ENCODE results near the gene DRICH1.
"Not testable (repeated sequence)": the region's sequence is repeated elsewhere in the genome, so short reads cannot be mapped to it uniquely, and the experiment has no call there.

DRICH1 gene

GRCh38 chr22:23598805-23599518 is 33.2 kb downstream of the DRICH1 start:
- DNase-seq (ENCODE audit: low spot score): no peak

GRCh38 chr22:23597576-23598268 is 34.4 kb downstream of the DRICH1 start:
- DNase-seq (ENCODE audit: low spot score): not testable (repeated sequence)

DNA sequence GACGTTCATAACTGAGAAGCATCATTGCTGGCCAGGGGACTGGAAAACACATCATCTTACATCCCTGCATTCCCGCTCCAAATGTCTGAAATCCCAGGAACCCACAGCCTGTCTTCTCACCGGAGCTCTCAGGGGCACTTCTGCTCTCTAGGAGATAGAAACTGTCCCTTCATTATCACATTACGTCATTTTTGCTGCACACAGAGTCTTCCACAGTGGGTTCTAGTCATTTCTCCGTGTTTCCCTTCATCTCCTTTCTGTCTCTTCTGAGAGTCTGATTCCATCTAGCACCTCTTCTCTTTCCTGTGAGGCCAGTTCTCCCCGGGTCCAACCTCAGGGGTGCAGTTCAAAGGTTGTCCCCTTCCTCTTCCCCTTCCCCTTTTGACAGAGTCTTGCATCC is 36.2 kb downstream of the DRICH1 start:
- not testable (repeated sequence) for DNase-seq (ENCODE audit: low spot score)

DNA sequence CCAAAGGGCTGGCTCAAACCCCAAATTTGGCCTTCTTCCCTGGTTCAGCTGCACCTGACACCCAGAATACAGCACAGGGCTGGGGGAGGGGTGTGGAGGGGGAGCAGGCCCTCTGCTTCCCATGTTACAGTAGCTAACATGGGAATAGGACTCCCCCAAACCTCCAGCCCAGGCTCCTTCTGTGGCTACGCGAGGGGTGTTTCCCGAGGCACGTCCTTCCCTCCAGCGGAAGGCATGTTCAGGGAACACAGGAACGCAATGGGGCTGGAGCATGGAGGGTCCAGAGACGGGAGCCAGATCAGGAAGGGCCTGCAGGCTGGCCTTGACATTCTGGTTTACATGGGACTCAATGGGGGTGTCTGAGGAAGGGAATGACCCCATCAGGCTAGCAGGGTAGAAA is 40.3 kb downstream of the DRICH1 start:
- DNase-seq (ENCODE audit: low spot score): no peak

DNA sequence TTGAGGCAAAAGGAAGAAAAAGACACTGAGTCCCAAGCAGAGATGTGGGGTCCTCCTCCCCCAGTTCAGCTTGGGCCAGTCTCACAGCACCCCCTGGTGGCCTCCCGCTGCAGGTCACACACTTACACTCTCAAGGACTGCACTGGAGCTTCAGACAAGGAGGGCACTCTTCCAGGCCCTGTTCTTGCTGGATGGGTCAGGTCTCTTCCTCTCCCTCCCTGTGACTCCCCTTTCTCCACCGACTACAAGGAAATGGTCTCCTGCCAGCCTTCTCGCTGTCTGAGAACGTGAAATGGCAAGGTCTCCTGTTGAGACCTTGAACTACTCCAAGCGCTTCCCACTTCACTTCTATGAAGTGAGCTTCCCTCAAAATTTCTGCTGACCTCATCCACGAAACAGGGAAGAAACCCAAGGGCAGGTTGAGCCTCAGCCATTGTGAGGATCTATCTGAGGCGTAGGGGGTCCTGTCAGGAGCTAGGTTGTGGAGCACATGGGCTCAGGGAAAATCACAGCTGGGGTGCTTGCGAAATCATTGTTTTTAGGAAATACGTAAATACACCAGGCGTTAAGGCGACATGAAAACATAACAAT is 40.8 kb downstream of the DRICH1 start:
- DNase-seq (ENCODE audit: low spot score): peak; percentile 56

DNA sequence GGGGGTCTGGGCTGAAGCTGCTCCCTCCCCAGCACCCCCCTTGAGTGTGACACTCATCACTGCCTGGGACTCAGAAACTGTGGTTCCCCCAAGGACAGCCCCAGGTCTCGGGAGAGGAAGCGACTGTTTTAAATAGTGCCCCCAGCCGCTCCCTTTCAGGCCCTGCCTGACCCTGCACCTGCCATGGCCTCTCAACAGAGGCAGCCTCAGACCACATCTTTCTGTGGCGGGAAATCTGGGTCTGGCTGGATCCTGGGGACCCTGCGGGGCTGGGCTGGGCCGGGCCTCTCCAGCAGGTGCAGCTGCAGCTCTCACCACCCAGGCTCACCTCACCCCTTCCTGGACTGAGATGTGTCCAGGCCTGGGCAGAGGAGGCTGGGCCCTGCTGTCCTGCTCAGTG is 48.3 kb downstream of the DRICH1 start:
- no peak for DNase-seq (ENCODE audit: low spot score)

GRCh38 chr22:23583153-23583552 is 49.0 kb downstream of the DRICH1 start:
- DNase-seq (ENCODE audit: low spot score): no peak

DNA sequence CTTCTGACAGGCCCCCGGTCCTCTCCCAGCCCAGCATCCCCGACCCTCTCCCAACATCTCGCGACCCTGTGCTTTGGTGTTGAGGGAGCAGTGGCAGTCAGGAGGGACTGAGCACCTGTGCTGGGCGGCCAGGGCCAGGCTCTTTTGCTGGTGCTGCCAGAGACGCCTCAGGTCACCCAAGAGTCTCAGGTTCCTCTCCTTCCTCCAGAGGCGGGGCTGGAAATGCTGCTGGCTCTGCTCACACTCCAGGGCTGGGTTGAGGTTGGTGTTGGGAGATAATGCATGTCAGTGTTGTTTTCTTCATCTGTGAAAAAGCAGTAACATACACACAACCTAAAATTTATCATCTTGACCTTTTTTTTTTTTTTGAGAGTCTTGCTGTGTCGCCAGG is 50.9 kb downstream of the DRICH1 start:
- peak; percentile 50 for DNase-seq (ENCODE audit: low spot score)

DNA sequence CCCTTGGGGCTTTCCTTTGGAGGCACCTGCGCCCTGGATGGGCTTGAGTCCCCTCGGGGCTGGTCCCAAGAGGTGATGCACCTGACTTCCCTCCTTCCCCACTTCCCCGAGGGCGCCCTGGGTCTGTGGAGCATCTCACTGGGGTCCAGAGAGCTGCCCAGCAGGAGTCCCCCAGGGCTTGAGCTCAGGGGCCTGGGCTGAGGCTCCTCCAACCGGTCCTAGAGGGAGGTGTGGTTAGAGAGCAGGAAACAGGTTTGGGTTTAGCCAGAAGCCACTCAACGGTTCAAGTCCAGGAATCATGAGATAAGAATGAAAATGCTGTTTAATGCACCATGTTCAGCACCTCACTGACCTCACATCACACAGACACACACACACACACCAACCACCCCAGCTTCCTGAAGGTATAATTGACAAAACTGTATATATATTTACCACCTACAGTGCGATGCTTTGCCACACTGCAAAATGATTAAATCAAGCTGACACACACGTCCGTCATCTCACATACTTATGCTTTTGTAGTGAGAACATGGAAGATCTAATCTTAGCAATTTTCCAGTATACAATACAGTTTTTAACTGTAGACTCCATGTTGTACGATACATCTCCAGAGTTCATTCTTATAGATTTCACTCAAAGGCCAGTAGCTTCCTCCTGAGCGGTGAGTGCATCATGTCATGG is 51.4 kb downstream of the DRICH1 start:
- peak; percentile 21 for DNase-seq (ENCODE audit: low spot score)

DNA sequence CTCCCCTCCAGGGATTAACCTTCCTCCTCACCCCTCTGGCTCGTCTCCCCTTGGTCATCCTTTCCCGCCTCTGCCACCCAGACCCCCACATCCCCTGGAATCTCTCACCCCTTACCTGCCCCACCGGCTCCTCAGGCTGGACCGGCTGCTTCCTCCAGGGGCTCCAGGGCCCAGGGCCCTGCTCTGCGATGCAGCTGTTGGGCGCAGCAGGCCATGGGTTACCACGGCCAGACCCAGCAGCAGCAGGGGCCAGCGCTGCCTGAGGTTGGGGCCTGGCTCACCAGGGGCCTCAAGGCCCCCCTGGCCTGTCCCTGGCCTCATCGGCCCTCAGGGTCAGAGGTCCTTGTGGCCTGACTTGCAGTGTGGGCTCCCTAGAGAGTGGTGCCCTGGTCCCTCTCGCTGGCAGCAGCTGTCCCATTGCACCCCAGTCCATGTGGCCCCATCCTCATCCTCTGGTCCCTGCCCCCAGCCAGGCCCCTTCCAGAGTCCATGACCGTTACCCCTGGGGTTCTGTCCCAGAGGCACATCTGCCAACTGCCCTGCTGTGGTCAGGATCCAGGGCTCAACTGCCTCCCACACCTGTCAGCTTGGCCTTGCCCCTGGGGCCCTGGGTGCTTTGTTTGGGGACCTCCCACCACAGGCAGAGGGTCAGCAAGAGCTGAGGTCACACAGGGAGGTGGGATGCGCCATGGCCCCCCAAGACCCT is 52.1 kb downstream of the DRICH1 start, which contains the start of gene IGLL1:
Gene IGLL1, minus strand, starts transcription at position 421 of the 706 bp plus-strand sequence. Its CDS starts 100 bp downstream, at position 321.
- DNase-seq (ENCODE audit: low spot score): no peak

GRCh38 chr22:23579280-23579679 is 52.8 kb downstream of the DRICH1 start:
- DNase-seq (ENCODE audit: low spot score): no peak

- no peak for DNase-seq (ENCODE audit: low spot score)
Measured at GRCh38 chr22:23578306-23578705, 53.8 kb downstream of the DRICH1 start.

DNA sequence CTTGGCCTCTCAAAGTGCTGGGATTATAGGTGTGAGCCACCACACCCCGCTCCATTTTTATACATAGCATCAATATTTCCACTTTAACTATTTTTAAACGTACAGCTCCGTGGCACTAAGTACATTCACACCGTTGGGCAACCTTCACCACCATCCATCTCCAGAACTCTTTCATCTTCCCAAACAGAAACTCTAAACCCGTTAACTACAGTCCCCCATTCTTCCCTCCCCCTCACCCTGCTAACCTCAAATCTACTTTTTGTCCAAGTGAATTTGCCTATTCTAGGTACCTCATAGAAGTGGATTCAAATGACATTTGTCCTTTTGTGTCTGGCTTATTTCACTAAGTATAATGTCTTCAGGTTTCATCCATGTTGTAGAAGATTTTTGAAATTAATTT is 55.4 kb downstream of the DRICH1 start:
- no peak for DNase-seq (ENCODE audit: low spot score)

DNA sequence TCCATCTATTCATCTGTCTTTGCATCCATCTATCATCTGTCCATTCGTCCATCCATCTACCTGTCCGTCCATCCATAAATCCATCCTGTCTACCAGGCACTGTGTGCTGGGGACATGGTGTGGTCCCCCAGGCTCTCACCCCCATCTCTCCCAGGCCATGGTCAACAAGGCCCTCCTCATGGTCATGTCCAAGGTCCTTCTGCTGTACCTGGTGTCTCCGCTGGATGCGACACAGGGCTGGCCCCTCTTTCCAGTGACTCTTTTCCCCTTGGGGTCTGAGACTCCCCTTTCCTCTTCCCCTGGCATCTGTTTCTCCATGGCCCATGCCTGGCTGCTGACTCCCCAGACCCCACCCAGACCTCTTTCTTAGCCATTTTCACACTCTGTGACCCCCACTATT is 56.5 kb downstream of the DRICH1 start:
- no peak for DNase-seq (ENCODE audit: low spot score)

- DNase-seq (ENCODE audit: low spot score): no peak
Measured at GRCh38 chr22:23574877-23575276, 57.2 kb downstream of the DRICH1 start.

DNA sequence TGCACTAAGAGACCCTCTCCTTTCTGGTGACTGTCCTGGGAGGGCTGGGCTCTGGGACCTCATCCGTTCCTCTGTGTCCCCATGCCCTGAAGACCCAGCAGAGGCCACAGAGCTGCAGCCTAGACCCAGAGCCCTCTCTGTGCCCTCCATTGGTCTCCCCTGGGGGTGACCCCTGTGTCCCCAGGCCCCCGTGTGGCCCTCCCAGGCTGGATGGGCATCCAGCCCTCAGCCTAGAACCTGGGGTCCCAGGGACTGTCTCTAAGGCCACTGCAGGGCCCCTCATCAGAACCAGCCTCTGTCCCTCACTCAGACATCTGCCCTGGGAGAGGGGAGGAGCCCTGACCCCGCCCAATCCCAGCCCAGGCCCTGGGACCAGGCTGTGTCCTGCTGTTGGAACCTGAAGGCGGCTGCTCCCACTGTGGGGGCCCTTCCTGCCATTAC is 57.7 kb downstream of the DRICH1 start:
- DNase-seq (ENCODE audit: low spot score): no peak

- DNase-seq (ENCODE audit: low spot score): not testable (repeated sequence)
Measured at GRCh38 chr22:23573701-23574235, 58.4 kb downstream of the DRICH1 start.

GRCh38 chr22:23573106-23573505 is 59.0 kb downstream of the DRICH1 start:
- not testable (repeated sequence) for DNase-seq (ENCODE audit: low spot score)

DNA sequence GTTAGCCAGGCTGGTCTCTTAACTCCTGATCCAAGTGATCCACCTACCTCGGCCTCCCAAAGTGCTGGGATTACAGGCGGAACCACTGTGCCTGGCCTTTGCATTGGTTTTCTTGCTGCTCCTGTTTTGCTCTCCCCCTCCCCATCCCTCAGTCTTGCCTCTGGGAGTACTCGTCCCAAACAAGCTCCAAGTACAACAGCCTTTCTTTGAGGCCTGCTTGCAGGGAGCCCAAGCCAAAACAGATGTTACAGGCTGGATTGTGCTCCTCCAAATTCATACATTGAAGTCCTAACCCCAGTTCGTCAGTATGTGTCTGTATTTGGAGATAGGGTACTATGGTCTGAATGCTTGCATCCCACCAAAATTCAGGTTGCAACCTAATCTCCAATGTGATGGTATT is 60.6 kb downstream of the DRICH1 start:
- DNase-seq (ENCODE audit: low spot score): no peak

- no peak for DNase-seq (ENCODE audit: low spot score)
Measured at GRCh38 chr22:23570681-23571080, 61.4 kb downstream of the DRICH1 start.

GRCh38 chr22:23569716-23570115 is 62.4 kb downstream of the DRICH1 start:
- no peak for DNase-seq (ENCODE audit: low spot score)

- no peak for DNase-seq (ENCODE audit: low spot score)
Measured at GRCh38 chr22:23569291-23569690, 62.8 kb downstream of the DRICH1 start.
